DND-41 (cell line): ENCODE results near the gene MFSD6.

Experiments
- CTCF ChIP-seq: IDR thresholded peaks from 2 replicates; pipeline ENCODE4 v1.5.1; 2012; ENCODE audit warnings: borderline replicate concordance, low read length, moderate library complexity, mild to moderate bottlenecking; ENCODE audit not compliant: poor library complexity, severe bottlenecking; ENCODE audit errors: extremely low read depth
- EZH2 ChIP-seq: IDR thresholded peaks from 3 replicates; pipeline ENCODE4 v1.6.1; 2012; ENCODE audit warnings: borderline replicate concordance, low read depth, mild to moderate bottlenecking, moderate library complexity, low read length, inconsistent platforms; ENCODE audit not compliant: severe bottlenecking

GRCh38 chr2:190446193-190446592, 38.0 kb downstream of the MFSD6 start:
- no peak for TF ChIP-seq CTCF
- no peak for TF ChIP-seq EZH2
